GF-D8 (cell line): ENCODE data around the gene GRHL3.
A peak's percentile ranks its signal among the peaks of the same experiment; 100 is the strongest.

Experiments
- DNase-seq: peaks from one replicate; lab custom pipeline; 2025; lab: John Stamatoyannopoulos, UW

Gene GRHL3

GRCh38 chr1:24373044-24373443 is 53.9 kb downstream of the GRHL3 start:
- DNase-seq = no peak

DNA sequence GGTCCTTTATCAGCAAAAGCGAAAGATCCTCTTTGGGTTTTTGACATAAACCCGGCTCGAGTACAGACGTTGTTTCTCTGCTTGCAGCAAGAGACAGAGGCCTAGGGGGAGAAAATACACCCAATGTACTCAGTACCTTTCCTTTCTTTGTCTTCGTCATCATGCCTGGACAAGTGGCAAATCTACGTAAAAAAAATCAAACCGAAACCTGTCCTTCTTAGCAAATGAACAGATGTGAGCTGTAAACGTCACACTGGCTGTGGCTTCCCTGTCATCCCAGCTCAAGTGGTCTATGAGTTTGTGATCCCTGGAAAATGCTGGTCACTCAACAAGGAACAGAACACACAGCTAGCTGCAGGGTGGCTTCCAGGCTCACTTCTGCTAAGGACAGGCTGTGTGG is 54.6 kb downstream of the GRHL3 start:
- DNase-seq = no peak

- DNase-seq = no peak
Measured at GRCh38 chr1:24374891-24375786, 56.0 kb downstream of the GRHL3 start.

- DNase-seq = no peak
Measured at GRCh38 chr1:24379733-24380315, 60.7 kb downstream of the GRHL3 start.

GRCh38 chr1:24380508-24380907 is 61.4 kb downstream of the GRHL3 start:
- no peak for DNase-seq

GRCh38 chr1:24381256-24381655 is 62.1 kb downstream of the GRHL3 start:
- no peak for DNase-seq

- DNase-seq = no peak
Measured at GRCh38 chr1:24382165-24382577, 63.0 kb downstream of the GRHL3 start.

DNA sequence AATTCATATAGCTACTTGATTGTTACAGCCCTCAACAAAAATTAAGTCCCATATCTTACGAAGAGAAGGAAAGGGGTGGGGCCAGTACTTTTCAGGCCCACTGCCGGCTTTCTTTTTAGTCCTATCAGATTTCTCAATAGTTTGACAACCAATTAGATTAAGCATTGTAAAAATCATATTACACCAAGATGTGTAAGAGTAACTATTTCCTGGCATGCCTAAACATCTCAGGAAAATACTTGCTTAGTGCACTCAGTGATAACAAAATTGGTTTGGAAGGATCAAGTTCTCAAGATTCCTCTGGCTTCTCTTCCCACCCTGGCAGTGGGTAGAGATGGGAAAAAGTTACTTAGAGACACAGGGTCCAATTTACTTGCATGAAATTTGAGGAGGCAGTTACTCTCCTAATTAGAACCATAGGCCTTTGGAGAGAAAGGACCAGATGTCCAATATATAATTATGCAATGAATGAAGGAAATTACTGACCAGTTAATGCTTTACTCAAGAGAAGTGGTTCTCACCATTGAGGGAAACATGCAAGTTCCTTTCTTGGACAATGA is 64.3 kb downstream of the GRHL3 start:
- DNase-seq = no peak

GRCh38 chr1:24384251-24385090 is 65.3 kb downstream of the GRHL3 start:
- no peak for DNase-seq

- DNase-seq = no peak
Measured at GRCh38 chr1:24385160-24385940, 66.2 kb downstream of the GRHL3 start.

DNA sequence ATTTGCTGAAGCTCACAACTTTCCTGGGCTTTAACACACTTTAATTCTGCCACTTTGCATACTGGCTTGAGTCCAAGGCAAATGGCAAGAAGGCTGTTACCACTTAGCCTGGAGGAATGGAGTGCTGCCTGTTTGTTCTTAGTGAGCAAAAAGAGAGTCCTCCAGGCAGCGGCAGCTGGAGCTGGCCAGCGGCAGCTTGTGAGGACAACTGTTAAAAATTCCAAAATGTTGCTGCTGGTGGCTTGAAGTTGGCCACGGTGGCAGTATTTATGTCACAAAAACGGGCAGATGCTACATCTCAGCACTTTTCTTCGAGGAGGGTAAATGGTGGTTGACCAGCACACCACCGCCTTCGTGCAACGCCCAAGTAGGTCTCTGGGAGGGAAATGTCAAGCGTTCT is 67.1 kb downstream of the GRHL3 start:
- DNase-seq = no peak

DNA sequence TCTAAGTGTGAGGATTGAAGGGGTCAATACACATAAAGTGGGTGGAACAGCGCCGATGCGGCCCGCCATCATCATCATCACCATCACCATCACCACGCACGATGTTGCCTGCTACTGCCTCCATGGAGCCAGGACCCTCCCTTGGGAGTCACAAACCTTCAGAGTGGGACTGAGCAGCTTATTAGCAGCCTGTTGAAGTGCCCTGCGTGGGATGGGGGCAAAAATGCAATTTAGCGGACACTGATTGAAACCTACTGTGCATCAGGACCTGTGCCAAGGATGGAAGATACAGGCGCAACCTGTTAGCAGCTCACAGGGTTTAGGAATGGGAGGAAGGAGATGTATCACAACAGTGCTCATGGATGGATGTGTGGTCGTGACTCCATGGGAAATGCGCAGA is 67.8 kb downstream of the GRHL3 start:
- no peak for DNase-seq

DNA sequence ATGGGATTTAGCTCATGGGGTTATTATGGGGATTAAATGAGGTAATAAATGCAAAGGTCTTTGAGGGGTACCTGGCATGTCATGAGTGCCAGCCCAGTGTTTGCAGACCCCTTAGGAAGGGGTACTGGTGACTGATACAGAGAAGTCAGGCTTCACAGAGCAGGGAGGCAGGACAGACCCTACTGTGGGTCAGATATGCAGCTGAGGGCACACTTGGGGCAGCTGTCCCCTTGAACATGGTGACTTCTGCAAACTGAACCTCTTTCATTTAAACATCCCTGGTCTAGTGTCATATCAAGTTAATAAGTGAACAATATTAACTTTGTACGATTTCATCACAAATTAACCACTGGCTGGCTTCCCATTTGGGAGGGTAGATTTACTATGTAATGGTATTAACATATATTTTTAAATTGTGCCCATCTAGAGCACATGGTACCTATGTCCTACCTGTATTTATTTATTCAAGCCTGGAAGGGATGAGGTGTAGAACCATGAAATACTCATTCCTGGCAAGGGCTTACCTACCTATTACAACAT is 68.5 kb downstream of the GRHL3 start:
- DNase-seq = no peak

DNA sequence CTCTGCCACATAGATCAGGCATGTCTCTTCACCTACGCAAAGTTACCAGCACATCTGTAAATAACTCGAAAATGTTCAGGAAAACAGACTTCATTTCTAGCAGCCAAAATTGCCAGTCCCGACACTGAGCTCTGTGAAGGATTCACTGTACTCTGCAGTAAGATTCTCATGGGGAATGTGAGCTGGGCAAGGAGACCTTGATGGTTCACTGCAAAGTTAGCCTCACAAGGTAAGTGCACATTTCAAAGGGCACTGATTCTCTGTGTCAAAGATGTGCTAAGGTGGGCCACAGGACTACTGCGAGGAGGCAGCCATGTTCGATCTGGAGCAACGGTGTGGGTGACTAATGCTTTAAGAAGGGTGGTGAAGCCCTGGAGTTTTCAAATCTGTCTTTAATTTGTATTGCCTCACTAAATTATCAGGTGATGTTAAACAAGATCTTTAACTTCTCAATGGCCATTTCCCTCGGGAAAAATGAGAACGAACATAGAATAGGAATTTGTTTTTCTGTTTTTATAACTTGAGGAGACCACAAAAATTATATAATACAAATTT is 69.3 kb downstream of the GRHL3 start:
- DNase-seq = no peak

GRCh38 chr1:24389231-24389678 is 70.1 kb downstream of the GRHL3 start:
- DNase-seq = no peak

DNA sequence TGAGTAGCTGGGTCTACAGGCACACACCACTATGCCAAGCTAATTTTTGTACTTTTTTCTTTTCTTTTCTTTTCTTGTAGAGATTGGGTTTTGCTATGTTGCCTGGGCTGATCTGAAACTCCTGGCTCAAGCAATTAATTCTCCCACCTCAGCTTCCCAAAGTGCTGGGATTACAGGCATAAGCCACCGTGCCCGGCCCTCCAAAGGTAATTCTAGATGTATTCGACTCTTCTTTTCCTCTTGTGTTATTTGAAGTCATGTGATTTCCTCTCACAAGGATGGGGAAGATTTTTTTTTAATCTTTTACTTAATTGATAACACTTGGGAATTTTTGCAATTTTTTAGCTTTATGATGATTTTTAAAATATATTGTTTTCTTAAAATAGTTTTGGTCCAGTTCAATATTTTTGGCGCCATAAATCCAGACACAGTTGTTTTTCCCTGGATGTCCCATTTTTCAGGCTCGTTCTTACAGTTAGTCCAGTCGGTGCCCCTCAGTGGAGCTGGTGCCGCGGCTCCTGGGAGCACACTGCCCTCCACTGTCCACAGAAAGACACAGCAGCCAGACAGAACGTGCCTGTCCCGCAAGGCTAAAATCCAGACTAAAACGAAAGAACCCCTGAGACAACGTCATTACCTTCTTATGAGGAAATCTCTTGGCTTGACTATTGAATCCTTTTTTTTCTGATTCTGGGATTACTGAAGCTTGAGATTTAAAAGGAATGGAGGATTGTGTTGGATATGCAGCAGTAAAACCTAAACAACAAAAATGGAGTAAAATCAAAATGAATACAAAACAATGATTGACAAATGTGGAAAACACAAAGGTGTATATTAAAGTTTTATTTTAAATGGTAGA is 72.0 kb downstream of the GRHL3 start:
- DNase-seq = peak; percentile 9

DNA sequence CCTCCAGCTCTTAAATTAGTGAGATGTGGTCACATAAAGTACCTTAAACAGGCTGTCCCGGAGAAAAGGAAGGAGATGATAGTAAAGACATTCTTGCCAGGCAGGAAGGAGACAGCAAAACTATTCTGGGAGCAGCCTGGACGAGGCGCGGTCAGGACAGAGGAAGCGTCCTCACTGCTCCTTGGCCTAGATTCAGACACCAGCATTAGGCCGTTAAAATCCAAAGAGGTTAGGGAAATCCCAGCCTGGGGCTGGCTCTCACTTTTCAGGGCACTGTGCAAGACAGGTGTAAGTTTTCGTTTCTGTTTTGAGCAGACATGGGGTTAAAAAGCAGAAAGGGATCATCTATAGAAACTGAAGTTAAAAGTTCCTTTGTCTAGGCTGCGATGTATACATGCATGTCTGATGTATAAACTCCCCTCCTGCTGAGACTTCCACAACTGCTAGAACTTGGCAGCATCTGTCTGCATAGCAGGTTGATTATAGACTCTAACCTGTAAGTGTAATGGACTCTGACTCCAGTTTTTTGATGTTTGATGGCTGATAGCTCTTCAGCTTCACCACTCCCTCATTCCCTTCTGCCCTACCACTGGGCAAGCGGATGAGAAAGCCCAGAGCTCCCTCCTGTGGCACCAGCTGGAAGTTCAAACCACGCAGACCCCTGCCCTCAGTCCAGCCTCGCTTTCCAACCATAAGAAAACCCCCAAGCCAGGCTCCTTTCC is 72.9 kb downstream of the GRHL3 start:
- DNase-seq = no peak

GRCh38 chr1:24392604-24392946 is 73.4 kb downstream of the GRHL3 start:
- DNase-seq = no peak

- no peak for DNase-seq
Measured at GRCh38 chr1:24392982-24393650, 74.0 kb downstream of the GRHL3 start.
